HEK293T (cell line): Measurements from ENCODE around the gene ANKMY1.

ENCODE experiments used
- ARNT ChIP-seq: fragments of 450-650 bp; IDR thresholded peaks from 2 replicates; pipeline ENCODE4 v1.6.1; 2017; ENCODE audit warnings: mild to moderate bottlenecking
- BHLHE40 ChIP-seq: fragments of 450-650 bp; IDR thresholded peaks from 2 replicates; pipeline ENCODE4 v1.6.1; 2016; ENCODE audit warnings: mild to moderate bottlenecking, moderate library complexity, borderline replicate concordance
- CTBP1 ChIP-seq: fragments of 450-650 bp; IDR thresholded peaks from 2 replicates; pipeline ENCODE4 v1.6.1; 2016; ENCODE audit warnings: borderline replicate concordance
- ELF4 ChIP-seq: fragments of 450-650 bp; IDR thresholded peaks from 2 replicates; pipeline ENCODE4 v1.6.1; 2017; ENCODE audit warnings: antibody characterized with exemption
- FOXK2 ChIP-seq: fragments of 450-650 bp; IDR thresholded peaks from 2 replicates; pipeline ENCODE4 v1.6.1; 2016; ENCODE audit warnings: mild to moderate bottlenecking
- FOXM1 ChIP-seq: fragments of 450-650 bp; IDR thresholded peaks from 2 replicates; pipeline ENCODE4 v1.6.1; 2017; ENCODE audit warnings: mild to moderate bottlenecking, borderline replicate concordance
- HDGF ChIP-seq: fragments of 450-650 bp; IDR thresholded peaks from 2 replicates; pipeline ENCODE4 v1.6.1; 2017; ENCODE audit warnings: antibody characterized with exemption, borderline replicate concordance
- L3MBTL2 ChIP-seq: fragments of 450-650 bp; conservative IDR thresholded peaks from 2 replicates; pipeline ENCODE4 v1.6.1; 2016; ENCODE audit warnings: mild to moderate bottlenecking
- LEF1 ChIP-seq: fragments of 450-650 bp; IDR thresholded peaks from 2 replicates; pipeline ENCODE4 v1.6.1; 2017; ENCODE audit warnings: mild to moderate bottlenecking, borderline replicate concordance
- PKNOX1 ChIP-seq: fragments of 450-650 bp; IDR thresholded peaks from 2 replicates; pipeline ENCODE4 v1.6.1; 2016
- SP1 ChIP-seq: fragments of 450-650 bp; IDR thresholded peaks from 2 replicates; pipeline ENCODE4 v1.6.1; 2017
- SUZ12 ChIP-seq: fragments of 450-650 bp; IDR thresholded peaks from 2 replicates; pipeline ENCODE4 v1.6.1; 2016; ENCODE audit warnings: mild to moderate bottlenecking
- TARDBP ChIP-seq: fragments of 450-650 bp; IDR thresholded peaks from 2 replicates; pipeline ENCODE4 v1.6.1; 2016
- ZNF384 ChIP-seq: fragments of 450-650 bp; IDR thresholded peaks from 2 replicates; pipeline ENCODE4 v1.6.1; 2016

- TF ChIP-seq CTBP1 (no peak), FOXK2 (no peak), HDGF (no peak), SUZ12 (no peak), ARNT (no peak), FOXM1 (no peak), TARDBP (no peak), SP1 (no peak), ELF4 (no peak), L3MBTL2 (no peak), LEF1 (no peak), BHLHE40 (no peak), ZNF384 (no peak), PKNOX1 (no peak)
Observed at GRCh38 chr2:240460781-240461431, 96.9 kb downstream of the ANKMY1 start.
